H1 (cell line): Measurements from ENCODE around the gene IQCC. TPM values are rescaled to one million over a fixed set of nuclear protein-coding genes. Genes with fewer than 3 reads are reported as not detected.

Experiments
- CTBP2 ChIP-seq: IDR thresholded peaks from 2 replicates; pipeline ENCODE4 v1.7.0; 2011; ENCODE audit warnings: borderline replicate concordance, mild to moderate bottlenecking, moderate library complexity, mixed read lengths, low read length; ENCODE audit not compliant: insufficient read depth, insufficient read length
- KDM4A ChIP-seq: IDR thresholded peaks from one replicate; pipeline ENCODE4 v1.7.1; 2012; ENCODE audit warnings: low read depth, mild to moderate bottlenecking, moderate library complexity, low read length, inconsistent platforms; ENCODE audit not compliant: severe bottlenecking
- SAP30 ChIP-seq: fragments of 300-600 bp; sonication (generic); IDR thresholded peaks from 2 replicates; pipeline ENCODE4 v1.7.1; 2012; ENCODE audit warnings: low read length, moderate library complexity, mild to moderate bottlenecking, inconsistent platforms; ENCODE audit not compliant: insufficient read depth, insufficient replicate concordance
- SP2 ChIP-seq: IDR thresholded peaks from 2 replicates; pipeline ENCODE4 v1.6.1; 2012; ENCODE audit warnings: mild to moderate bottlenecking, low read length, inconsistent platforms
- TEAD4 ChIP-seq: IDR thresholded peaks from 2 replicates; pipeline ENCODE4 v1.6.1; 2012; ENCODE audit warnings: low read depth, low read length, inconsistent platforms, mixed read lengths
- polyA plus RNA-seq, 7 experiments: library from polyadenylated mRNA; depleted of rRNA in 3 of 7; stranded (reverse) in 5 of 7; unstranded in 2 of 7; fragments of >200 nt in 5 of 7; fragments of 200-250 nt in 2 of 7; gene quantifications; 1 replicate in 5 of 7; 2 replicates in 1 of 7; 4 replicates in 1 of 7; pipeline versions ENCODE4 v1.2.1 to v1.2.3, GENCODE V29; 2011 to 2013; ENCODE audit warnings: missing spikeins in 2 of 7, mixed read lengths in 2 of 7
- total RNA-seq: library from RNA; stranded (reverse); fragmentation: NEBNext Ultra II Directional; extraction: Animal tissue kit (Norgen Biotek cat#: 25700); gene quantifications from 2 replicates; pipeline ENCODE4 v1.2.1, GENCODE V29; 2021

The IQCC gene
- total and polyA plus RNA-seq, 2 of the 8 experiments (the other 6 are each of a cell fraction or from before 2014, with no cell fraction given) = 2.5 to 4.2 TPM

GRCh38 chr1:32186077-32186476 is 19.4 kb upstream of the IQCC start (continued):
- TF ChIP-seq CTBP2 = no peak
- TF ChIP-seq SP2 = no peak
- no peak for TF ChIP-seq KDM4A
- TF ChIP-seq SAP30 = no peak
- no peak for TF ChIP-seq TEAD4
